HL-60/S4 treated with retinoic acid at 250 ng/mL for 4 days and 3 days (cell line): ENCODE results near the gene INPP4A.

Experiments used
- in situ Hi-C: fragments of 300-500 bp; cut with MboI; formaldehyde crosslinking; loops from 2 replicates; pipeline ENCODE4 v1.7.0; 2022; ENCODE audit warnings: low sequenced_read_pairs

Gene INPP4A

DNA sequence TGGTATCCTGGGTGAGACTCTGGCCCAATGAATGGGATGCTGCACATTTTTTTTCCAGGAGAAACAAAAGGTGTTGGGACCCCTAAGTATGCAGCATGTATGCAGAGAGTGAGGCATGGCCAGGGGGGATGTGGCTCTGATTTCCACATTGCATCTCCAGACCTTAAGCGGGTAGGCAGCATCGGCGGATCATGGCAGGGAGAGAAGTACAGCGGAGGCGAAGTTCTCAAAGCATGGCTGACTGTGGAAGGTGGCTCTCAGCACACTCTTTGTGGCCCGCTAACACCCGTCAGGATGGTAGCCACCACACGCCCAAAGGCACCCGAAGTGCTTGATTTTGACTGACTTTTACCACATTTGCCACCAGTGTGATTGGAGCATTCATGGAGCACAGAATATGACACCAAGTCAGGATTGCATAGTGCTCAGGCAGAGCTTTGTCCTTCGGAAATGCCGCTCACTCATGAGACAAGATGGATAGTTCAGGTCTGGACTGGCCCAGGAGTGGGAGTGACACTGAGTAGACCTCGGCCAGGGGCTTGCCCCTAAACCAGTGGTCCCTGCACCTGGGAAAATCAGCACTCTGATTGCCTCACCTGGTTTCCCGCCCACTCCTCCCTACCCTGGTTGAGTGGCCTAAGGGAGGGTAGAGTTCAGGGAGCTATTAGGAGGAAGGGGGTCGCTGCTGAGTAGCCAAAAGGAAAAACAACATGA, 14.2 kb downstream of the INPP4A start:
- in situ Hi-C loops: no loop called here

DNA sequence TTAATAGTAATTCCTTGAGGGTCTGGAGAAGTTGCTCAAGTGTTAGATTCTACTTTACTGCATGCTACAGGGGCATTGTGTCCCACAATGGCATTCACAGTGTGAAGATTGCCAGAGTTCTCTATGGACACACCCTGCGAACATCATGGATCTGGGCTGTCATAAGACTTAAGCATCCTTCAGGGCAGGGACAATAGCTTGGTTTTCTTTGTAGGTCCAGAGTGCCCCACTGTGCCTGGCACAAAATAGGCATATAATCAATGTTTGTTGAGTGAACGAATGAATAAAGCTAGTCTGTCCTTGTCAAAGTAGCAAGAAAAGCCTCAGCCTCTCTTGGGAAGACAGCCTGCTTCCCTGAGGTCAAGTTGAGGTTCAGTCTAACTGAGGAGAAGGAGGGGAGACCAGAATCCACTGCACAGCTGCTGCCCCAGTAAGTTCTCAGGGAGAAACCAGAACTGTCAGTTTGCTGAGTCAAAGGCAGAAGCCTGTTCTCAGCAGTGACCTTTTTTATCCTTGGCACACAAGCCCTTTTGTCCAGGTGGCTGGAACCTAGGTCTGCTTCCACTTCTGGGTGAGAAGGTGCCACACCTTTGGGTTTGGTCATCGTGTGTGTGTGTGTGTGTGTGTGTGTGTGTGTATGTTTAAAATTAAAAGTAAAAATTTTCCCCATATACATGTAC, 15.0 kb downstream of the INPP4A start:
- in situ Hi-C loops: no loop called here

DNA sequence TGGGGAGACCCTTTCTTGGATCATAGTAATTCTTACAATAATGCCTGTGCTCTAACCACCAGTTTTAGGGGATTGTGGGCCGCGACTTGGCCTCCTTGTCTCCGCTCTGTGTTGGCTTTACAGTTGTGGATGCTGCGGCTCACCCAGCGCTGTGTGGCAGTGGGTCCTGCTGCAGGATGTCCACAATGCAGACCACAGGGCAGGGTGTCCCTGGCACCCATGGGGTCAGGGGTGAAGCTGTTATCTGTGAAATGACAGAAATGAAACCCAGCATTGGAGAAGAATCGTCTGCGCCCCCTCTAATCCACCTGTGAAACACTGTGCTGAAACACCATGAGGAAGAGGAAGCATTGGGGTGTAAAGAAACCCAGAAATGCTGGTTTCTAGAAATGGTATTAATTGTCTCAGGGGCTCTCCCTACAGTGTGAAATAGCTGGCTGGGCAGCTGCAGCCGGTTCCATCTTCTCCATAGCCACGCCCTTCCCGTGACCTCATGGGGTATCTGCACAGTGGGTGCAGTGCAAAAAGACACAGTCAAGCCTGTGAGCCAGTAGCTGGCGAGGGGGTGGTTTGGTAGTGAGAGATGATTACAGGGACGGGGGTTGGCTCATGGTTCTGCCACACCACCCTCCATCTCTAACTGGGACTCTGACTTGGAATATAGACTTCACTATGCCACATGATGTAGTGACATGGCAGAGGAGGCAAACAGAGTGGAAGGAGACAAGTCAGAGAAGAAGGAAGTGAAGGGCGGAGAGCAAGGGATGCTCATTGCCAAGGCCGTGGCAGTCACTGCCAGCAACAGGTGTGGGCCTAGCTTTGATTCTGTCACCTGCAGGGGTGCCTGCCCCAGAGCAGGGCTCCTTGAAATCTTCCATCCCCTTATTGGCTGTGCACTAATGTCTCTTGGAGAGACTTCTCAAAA, 16.2 kb downstream of the INPP4A start:
- in situ Hi-C loops: no loop called here

DNA sequence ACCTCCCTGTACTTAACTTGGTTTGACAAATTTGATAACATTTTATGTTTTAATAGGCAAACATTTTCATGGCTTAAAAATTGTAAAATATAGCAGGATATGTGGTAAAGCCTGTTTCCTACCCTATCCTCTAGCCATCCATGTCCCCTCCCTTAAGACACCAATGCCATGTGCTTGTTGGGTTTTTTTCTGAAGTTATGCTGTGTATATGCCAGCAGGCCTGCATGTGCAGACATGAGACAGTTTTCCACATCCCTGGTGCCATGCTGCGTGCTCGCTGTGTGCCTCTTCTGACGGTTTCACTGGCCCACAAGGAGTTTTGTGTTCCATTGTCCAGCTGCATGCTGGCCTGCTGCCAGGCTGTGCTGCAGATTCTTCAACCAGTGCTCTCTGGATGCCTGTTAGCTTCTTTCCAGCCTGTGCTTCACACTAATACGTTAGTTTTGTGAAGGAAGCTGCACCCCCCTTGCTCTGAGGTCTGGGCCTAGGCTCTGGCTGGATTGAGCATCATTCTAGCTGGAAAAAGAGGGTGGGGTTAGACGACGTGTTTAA, 16.9 kb downstream of the INPP4A start:
- in situ Hi-C loops: no loop called here

DNA sequence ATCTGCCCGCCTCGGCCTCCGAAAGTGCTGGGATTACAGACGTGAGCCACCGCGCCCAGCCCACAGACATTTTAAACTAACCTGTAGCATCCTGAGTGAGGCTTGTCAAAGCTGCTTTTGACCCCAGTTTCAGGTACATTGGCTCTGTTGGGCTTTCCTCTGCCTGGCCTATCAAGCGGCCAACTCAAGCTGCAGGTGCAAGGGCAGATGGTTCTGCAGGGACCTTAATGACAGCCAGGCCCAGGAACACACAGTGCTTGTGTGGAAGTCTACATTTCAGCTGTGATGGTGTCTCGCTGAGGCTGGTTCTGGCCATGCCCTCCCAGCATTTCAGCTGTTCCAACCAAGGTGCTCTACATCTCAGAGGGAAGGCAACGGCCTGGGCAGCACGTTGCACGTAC, 18.4 kb downstream of the INPP4A start:
- in situ Hi-C loops: no loop called here

DNA sequence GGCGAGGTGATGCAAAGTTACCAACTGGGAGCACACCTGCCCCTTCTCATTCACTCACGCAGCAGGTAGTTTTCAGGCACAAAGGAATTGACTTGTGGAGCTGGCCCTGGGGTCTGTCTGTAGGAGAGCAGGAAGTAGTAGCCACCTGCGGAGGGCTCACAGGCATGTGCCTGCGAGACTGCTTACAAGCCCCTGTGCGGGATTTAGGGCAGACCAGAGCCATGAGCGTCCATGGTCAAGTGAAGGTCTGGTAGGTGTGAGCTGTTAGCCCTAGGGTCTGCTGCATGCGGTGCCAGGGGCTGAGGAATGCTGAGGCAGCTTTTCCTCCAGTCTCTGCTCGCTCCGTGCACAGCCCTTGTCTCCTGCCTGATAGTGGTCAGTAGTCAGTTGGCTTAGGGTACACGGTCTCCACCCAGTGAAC, 18.9 kb downstream of the INPP4A start:
- in situ Hi-C loops: no loop called here

DNA sequence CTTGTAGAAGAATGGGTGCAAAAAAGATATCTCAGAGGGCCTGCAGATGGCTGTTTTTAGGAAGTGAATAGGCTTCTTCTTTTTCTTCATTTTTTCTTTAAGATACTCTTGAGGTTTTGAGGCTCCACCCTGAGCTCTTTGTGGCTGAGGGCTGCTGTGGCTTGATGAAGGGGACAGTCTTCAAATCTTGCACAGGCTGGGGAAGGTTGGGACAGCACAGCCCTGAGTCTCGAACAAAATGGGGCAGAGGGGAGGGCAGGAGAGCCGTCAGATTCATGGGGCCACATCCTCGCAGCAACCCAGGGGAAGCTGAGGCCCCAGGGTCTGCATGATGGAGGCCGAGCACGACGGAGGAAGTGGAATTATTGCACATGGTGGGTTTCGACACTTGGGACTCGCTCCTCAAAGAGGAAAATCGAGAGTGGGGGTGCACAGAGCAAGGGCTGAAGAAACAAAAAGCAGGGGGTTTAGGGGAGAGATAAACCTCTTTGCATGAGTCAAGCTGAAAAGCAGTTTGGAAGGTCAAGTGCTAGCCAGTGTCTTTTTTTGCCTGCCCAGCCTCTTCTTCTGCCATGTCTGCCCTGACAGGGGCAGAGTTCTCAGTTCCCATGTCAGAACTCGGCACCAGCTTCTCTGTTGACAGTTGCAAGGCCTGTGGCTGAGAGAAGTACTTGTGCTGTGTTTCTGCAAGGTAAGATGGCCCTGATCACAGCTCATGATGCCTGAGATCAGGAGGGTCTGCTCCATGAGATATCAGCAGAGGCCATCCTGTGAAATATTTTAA, 19.5 kb downstream of the INPP4A start:
- in situ Hi-C loops: no loop called here

DNA sequence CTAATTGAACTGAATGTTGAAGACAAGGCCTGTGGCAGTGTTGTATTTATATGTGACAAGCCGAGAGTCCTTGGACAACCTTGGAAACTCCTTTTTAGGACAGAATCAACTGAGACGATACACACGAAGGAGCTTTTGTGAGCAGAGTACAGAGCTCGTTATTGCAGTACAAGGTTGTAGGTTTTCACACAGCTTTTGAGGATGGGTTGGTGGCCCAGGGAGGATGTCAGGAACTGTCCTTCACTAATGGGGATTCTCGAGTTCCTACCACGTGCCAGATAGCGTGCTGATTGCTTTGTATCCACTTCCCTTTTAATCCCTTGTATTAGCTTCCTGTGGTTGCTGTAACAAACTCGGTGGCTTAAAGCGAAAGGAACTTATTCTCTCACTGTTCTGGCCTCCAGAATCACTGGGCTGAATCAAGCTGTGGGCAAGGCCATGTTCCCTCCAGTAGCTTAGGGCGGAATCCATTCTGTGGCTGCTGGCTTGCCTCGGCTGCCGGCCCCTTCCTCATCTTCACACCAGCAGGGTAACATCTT, 20.2 kb downstream of the INPP4A start:
- in situ Hi-C loops: no loop called here

DNA sequence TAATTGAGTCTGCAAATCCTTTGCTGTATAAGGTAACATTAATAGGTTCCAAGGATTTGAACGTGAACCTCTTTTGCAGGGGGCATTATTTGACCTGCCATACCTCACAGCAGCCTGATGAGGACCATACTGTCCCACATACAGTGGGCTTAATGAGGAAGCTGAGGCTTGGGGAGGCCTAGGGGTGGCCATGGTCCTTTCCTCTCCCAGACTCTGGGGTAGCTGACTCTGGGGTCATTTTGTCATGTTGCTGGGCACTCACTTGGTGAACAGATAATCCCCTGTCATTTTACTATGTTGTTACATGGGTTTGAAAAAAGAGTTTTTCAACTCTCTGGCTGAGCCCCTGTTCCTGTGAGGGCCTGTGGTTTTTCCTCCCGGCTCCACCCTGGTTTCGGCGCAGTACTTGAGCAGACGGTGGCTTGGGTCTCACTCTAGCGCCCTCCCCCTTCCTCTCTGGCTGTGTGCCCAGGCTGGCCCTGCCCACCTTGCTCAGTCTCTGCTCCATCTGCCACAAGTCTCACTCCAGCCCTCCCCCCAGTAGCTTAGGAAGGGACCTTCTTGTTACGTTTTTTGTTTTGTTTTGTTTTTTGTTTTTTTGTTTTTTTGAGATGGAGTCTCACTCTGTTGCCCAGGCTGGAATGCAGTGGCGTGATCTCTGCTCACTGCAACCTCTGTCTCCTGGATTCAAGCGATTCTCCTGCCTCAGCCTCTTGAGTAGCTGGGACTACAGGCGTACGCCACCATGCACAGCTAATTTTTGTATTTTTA, 21.0 kb downstream of the INPP4A start:
- in situ Hi-C loops: no loop called here

DNA sequence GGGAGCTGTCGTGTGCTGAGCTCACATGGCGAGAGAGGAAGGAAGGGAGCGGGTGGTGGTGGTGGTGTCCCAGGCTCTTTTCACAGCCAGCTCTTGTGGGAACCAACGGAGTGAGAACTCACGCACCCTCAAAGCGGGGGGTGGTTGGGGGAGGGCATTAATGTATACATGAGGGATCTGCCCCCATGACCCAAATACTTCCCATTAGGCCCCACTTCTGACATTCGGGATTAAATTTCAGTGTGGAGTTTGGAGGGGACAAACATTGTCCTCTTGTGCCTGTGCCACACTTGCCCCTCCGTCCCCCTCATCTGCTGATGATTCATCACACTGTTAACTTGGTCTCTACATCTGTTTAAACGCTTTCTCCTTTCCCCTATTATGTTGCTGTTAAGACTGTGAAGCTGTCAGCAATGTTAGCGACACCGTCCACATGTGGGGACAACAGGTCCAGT, 22.5 kb downstream of the INPP4A start:
- in situ Hi-C loops: no loop called here

DNA sequence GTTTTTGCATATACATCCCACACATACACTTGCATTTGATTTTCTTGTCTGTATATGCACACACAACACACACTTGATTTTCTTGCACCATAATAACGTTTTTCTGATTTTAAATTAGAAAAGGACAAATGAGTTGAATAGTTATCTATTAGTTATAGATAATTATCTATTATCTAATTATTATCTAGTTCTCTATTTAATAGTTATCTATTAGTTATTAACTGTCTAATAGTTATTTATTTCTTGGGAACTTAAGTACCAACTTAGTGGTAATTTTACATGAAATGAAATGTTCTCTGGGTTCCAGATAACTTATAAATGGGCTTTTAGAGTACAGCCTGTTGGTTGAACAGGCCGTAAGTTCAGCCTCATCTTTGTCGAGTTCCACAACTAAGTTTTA, 23.0 kb downstream of the INPP4A start:
- in situ Hi-C loops: no loop called here

DNA sequence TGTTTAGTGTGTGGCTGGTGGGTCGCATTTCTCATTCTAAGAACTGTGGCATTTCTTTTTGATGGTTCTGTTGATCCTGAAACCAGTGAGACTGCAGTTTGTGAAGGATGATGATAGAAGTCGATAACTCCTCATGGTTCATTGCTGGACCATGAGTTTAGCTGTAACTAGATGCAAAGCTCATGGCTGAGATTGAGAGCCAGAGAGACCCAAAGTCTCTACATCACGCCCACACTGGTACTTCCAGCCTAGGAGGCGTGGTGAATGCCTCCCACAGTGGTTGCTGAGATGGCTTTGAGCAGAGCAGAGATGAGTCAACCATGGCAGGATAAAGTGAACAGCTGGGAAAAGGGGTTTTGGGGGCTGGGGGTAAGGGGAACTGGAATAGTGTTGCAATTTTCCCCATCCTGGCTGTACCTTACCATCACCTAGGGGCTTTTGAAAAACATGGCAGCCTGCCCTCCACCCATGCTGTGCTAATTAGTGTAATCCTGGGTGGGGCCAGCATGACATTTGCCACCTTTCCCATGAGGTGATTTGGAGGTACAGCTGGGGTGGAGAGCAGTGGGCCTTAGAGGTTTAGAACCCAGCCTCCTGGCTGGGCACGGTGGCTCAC, 24.1 kb downstream of the INPP4A start:
- in situ Hi-C loops: no loop called here

DNA sequence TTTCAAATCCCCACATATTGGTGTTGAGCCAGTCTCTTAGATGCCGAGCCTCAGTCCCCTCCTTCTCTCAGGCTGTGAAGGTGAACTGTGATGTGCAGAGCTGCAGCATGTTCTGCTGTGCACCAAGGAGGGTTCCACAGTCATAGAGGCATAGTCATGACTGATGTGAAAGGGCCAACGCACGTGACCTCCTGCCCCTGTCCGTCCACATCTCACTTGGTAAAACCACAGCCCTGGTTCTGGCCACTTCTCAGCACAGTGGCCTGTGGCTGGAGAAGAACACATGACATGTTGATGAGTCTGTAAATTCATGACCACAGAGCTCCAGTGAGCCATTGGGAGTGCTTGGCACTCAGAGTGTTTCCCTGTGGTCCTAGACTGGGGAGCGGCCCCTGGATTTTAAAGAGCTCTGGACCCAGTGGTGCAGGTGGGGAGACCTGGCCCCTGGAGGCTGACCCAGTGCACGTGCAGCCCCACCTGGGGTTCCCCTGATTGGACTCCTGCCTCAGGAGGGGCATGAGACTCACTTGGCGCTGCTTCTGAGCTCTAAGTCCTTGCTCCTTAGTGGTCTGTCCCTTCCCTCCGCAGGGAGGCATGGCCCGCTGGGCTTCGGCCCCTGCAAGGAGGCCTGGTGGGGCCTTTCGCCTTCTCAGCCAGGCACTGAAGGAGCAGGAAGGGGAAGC, 25.3 kb downstream of the INPP4A start:
- in situ Hi-C loops: no loop called here

DNA sequence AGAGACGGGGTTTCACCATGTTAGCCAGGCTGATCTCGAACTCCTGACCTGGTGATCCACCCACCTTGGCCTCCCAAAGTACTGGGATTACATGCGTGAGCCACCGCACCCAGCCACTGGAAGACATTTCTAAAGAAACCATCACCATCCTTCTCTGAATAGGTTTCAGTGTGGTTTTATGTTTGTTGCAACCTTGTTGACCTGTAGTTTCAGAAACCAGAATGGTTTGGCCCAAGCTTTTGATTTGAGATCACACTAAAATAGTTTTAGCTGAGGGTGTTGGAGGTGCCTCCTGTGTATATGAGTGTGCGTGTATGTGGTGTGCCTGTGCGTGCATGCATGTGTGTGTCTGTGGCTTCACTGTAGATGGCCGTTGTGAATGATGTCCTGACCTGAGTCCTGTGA, 26.2 kb downstream of the INPP4A start:
- in situ Hi-C loops: no loop called here

DNA sequence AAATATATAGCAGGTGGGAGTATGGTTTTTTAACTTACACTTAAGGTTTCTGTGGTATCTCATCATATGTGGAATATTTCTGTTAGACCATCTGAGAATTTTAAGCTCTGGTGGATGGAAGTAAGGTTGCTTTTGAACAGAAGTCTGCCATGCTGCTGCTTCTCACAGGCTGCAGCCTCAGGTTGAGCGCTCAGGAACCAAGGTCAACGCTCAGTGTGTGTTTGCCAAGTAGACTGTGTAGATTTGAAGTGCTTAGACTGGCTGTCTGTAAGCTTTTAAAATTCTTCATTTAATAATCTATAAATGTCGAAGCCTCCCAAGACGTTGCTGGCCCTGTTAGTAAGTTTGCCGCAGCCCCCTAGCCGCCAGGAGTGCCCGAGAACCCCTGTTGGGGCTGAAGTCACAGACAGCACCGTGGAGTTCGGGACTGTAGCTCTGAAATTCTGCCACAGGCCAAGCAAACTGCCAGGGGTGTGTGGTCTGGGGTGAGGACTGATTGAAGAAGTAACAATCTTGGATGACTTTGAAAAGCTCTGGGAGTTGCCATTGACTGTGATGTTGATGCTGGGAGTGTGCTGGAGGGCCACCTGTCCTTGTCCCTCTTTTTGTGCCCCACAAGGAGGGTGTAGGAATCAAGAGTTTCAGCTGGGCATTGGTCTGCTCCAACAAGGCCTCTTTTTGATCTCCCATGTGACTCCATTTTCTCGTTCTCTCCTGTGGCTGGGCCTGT, 26.9 kb downstream of the INPP4A start:
- in situ Hi-C loops: no loop called here

DNA sequence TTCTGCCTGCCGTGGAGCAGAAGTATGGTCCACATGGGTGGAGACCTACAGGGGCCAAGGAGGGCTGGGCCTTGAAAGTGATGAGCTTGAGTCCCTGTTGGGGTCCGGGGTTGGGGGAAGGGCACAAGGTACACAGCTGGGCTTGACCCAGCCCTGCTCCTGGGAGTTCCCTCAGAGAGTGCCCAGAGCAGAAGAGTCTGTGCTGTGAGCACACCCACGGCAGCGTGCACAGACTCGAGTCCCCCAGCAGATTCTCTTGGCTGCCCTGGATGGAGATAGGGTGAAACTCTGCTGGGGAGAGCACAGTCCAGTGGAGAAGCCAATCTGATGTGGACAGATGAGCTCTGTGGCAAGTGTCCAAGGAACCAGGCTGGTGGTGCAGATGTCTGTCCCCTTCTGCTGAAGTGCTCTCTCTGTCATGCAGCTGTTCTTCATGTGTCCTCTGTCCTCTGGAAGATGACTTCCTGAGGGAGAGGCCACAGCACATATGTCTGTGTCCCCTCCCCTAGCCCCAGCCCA, 27.5 kb downstream of the INPP4A start:
- in situ Hi-C loops: no loop called here

DNA sequence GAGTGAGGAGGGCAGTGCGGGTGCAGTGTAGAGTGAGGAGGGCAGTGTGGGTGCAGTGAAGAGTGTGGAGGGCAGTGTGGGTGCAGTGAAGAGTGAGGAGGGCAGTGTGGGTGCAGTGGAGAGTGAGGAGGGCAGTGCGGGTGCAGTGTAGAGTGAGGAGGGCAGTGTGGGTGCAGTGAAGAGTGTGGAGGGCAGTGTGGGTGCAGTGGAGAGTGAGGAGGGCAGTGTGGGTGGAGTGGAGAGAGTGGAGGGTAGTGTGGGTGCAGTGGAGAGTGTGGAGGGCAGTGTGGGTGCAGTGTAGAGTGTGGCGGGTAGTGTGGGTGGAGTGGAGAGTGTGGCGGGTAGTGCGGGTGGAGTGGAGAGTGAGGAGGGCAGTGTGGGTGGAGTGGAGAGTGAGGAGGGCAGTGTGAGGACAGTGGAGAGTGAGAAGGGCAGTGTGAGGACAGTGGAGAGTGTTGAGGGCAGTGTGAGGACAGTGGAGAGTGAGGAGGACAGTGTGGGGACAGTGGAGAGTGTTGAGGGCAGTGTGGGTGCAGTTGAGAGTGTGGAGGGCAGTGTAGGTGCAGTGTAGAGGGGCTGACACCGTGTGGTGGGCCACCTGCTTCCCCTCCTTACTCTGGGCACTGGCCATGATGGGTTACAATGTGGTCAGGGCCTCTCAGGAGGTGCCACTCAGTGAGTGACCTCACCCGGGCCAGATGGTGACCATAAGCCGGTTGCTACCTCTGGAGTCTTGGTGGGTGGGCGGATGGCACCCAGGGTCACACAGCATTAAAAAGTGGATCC, 28.5 kb downstream of the INPP4A start:
- in situ Hi-C loops: no loop called here
